ENCODE results near the gene LTBP2. TPM values are rescaled to one million over a fixed set of nuclear protein-coding genes. Genes with fewer than 3 reads are reported as not detected.

The LTBP2 gene
- total RNA-seq, 3 donors from 2014 or later, result 1.7 to 10.2 (median 3.0) TPM

DNA sequence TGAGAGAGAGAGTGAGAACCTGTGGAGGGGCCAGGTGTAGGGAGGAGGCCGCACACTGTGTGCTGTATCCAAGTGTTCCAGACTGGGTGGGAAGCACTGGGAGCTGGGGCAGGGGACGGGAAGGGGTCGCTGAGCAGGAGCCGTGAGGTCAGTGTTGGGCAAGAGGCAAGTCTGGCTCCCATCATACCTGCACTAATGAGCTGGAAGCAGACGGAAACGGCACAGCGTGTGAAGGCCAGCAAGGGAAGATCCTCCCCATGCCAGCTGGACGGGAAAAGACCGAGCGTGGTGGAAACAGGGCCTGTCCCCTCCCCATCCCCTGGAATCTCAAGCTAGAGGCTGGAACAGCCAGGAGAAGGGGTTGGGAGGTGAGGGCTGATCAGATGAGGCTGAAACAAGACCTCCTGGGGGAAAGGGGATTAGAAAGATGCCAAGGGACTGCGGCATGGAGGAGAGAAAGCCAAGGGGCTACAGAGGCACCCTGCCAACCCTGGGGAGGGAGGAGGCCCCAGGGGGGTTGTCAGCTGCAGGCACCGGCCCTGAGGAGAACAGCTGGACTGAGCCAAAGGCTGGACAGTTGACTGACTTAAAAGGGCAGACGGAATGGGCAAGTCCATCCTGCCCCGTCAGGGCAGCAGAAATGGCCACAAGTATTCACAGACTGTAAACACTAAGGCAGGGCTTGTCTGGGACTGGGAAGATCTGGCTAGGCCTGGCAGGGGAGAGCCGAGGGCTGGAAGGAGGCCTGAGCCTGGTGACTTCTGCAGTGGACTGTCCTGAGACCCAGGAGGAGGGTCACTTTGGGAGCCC is 19.0 kb upstream of the LTBP2 start:
- no peaks in the 10 kb centered on the region for H3K9me3 ChIP-seq
- no peaks in the 10 kb centered on the region for H3K36me3 ChIP-seq (ENCODE audit: low read depth)
- no peaks in the 10 kb centered on the region for H3K4me1 ChIP-seq (ENCODE audit: low read depth)
- H3K4me3 ChIP-seq, result no peak overlapping the region
- intact Hi-C loops (cut with DNase I, micrococcal nuclease), result no loop called here
- TF ChIP-seq, protein P1, sequence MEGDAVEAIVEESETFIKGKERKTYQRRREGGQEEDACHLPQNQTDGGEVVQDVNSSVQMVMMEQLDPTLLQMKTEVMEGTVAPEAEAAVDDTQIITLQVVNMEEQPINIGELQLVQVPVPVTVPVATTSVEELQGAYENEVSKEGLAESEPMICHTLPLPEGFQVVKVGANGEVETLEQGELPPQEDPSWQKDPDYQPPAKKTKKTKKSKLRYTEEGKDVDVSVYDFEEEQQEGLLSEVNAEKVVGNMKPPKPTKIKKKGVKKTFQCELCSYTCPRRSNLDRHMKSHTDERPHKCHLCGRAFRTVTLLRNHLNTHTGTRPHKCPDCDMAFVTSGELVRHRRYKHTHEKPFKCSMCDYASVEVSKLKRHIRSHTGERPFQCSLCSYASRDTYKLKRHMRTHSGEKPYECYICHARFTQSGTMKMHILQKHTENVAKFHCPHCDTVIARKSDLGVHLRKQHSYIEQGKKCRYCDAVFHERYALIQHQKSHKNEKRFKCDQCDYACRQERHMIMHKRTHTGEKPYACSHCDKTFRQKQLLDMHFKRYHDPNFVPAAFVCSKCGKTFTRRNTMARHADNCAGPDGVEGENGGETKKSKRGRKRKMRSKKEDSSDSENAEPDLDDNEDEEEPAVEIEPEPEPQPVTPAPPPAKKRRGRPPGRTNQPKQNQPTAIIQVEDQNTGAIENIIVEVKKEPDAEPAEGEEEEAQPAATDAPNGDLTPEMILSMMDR (IDR thresholded peaks at IDR 0.05), result no peak
- ATAC-seq (no peak), DNase-seq (no peak)

DNA sequence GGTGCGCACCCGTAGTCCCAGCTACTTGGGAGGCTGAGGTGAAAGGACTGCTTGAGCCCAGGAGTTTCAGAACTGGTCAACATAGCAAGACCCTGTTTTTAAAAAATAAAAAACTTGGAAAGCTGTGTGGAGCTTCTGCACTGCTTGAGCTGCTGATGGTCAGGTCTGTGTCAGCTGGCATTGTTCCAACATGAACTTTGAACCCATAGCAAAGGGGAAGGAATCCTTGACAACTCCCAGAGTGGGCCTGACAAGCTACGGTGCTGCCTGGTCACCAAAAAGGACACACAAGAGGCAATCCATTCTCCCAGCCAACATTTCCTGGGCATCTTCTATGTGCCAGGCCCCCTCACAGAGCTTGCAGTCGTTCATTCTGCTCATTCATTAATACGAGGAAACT is 16.4 kb upstream of the LTBP2 start:
- ATAC-seq, result peak; percentile 54
- intact Hi-C loops (cut with DNase I, micrococcal nuclease), result no loop called here

DNA sequence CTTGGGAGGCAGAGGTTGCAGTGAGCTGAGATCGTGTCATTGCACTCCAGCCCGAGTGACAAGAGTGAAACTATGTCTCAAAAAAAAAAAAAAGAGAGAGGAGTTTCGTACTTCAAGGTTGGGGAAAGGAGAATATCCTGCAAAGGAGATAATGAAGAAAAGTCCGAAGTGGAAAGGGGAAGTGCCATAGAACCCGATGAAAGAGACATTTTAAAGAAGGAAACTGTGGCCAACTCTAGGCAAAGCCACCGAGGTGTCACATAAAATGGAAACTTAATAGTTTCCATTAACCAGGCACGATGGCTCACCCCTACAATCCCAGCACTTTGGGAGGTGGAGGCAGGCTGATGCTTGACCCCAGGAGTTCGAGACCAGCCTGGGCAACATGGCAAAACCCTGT is 15.0 kb upstream of the LTBP2 start:
- DNase-seq (no peak), ATAC-seq (no peak)
- H3K4me3 ChIP-seq, result no peak overlapping the region
- TF ChIP-seq, protein P1 (IDR thresholded peaks at IDR 0.05), result no peak
- H3K4me1 ChIP-seq (ENCODE audit: low read depth), result no peaks in the 10 kb centered on the region
- intact Hi-C loops (cut with DNase I, micrococcal nuclease), result no loop called here
- no peaks in the 10 kb centered on the region for H3K36me3 ChIP-seq (ENCODE audit: low read depth)
- no peaks in the 10 kb centered on the region for H3K9me3 ChIP-seq

More for the DNA sequence above, 16.4 kb upstream of the LTBP2 start:
- DNase-seq, result peak in 1 of 3 donors; percentile 48
- no peaks in the 10 kb centered on the region for H3K36me3 ChIP-seq (ENCODE audit: low read depth)
- H3K9me3 ChIP-seq, result no peaks in the 10 kb centered on the region
- H3K4me1 ChIP-seq (ENCODE audit: low read depth), result no peaks in the 10 kb centered on the region
- no peak overlapping the region for H3K4me3 ChIP-seq
- TF ChIP-seq, protein P1 (IDR thresholded peaks at IDR 0.05), result no peak

DNA sequence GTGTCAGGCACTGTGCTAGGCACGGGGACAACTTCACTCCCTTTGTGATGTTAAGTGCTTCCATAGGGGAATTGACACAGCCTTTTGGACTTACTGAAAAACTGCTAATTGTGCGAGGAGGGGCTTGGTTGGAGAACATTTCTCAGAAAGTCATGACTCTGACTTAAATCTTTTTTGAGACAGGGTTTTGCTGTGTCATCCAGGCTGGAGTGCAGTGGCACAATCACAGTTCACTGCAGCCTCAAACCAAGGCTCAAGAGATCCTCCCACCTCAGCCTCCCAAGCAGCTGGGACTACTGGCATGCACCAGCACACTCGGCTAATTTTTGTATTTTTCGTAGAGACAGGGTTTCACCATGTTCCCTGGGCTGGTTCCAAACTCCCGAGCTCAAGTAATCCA is 10.2 kb upstream of the LTBP2 start:
- intact Hi-C loops (cut with DNase I, micrococcal nuclease), result no loop called here
- H3K36me3 ChIP-seq (ENCODE audit: low read depth), result no peaks in the 10 kb centered on the region
- DNase-seq, result no peak
- ATAC-seq, result no peak
- TF ChIP-seq, protein P1 (IDR thresholded peaks at IDR 0.05), result no peak
- H3K9me3 ChIP-seq, result no peaks in the 10 kb centered on the region
- peaks cover 20% of the 10 kb centered on the region for H3K4me1 ChIP-seq (ENCODE audit: low read depth)
- H3K4me3 ChIP-seq, result no peak overlapping the region

DNA sequence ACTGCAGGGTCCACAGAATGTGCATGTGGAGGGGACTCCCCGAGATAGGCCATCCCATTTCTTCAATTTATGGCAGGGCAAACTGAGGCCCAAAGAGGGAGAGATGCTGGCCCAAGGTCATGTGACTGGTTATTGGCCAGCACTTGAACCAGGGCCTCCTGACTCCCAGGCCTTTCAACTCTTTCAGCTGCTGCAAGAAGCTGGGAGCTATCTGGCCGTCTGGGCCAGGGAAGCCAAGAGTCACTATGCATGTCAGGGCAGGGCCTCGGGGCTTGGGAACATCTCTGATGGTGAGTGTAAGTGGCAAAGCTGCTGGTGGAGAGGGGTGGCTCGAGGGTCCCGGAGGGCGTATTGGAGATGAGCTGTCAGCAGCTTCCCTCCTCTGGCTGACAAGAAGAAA is 9.5 kb upstream of the LTBP2 start:
- Histone ChIP-seq H3K4me3 (no peak overlapping the region), H3K9me3 (no peaks in the 10 kb centered on the region), H3K4me1 (ENCODE audit: low read depth) (peaks cover 20% of the 10 kb centered on the region), H3K36me3 (ENCODE audit: low read depth) (no peaks in the 10 kb centered on the region)
- ATAC-seq (no peak), DNase-seq (no peak)
- intact Hi-C loops (cut with DNase I, micrococcal nuclease), result no loop called here
- TF ChIP-seq, protein P1 (IDR thresholded peaks at IDR 0.05), result no peak

All from mucosa of descending colon (tissue), 3 donors.